ACC112 (cell line): ENCODE data around the gene PLOD3.

Experiments
- H2AFZ ChIP-seq: fragments of 200-600 bp; sonication (generic); one replicate; pipeline ENCODE4 v1.6.0; 2017; ENCODE audit warnings: antibody characterized with exemption, low read length; ENCODE audit not compliant: unreplicated experiment
- H3K27ac ChIP-seq: fragments of 200-600 bp; sonication (generic); 2 replicates; pipeline ENCODE4 v1.5.1; 2014; ENCODE audit warnings: low read depth, mild to moderate bottlenecking, antibody characterized with exemption, low read length, moderate library complexity
- H3K27me3 ChIP-seq: fragments of 200-600 bp; sonication (generic); 2 replicates; pipeline ENCODE4 v1.6.1; 2014; ENCODE audit warnings: mild to moderate bottlenecking, antibody characterized with exemption, low read length, moderate library complexity, mixed read lengths; ENCODE audit not compliant: insufficient read depth
- H3K36me3 ChIP-seq: fragments of 200-600 bp; sonication (generic); 2 replicates; pipeline ENCODE4 v1.6.1; 2016; ENCODE audit warnings: mild to moderate bottlenecking, antibody characterized with exemption, low read length, moderate library complexity, mixed read lengths; ENCODE audit not compliant: insufficient read depth
- H3K4me1 ChIP-seq: fragments of 200-600 bp; sonication (generic); one replicate; pipeline ENCODE4 v1.6.1; 2016; ENCODE audit warnings: low read length, mixed read lengths; ENCODE audit not compliant: insufficient read depth, unreplicated experiment, control insufficient read depth
- H3K4me3 ChIP-seq: fragments of 200-600 bp; sonication (generic); 2 replicates; pipeline ENCODE4 v1.5.1; 2014; ENCODE audit warnings: mild to moderate bottlenecking, low read depth, low read length
- H3K79me2 ChIP-seq: fragments of 200-600 bp; sonication (generic); one replicate; pipeline ENCODE4 v1.6.0; 2016; ENCODE audit warnings: low read length; ENCODE audit not compliant: control insufficient read depth, unreplicated experiment, insufficient read depth

PLOD3 gene

DNA sequence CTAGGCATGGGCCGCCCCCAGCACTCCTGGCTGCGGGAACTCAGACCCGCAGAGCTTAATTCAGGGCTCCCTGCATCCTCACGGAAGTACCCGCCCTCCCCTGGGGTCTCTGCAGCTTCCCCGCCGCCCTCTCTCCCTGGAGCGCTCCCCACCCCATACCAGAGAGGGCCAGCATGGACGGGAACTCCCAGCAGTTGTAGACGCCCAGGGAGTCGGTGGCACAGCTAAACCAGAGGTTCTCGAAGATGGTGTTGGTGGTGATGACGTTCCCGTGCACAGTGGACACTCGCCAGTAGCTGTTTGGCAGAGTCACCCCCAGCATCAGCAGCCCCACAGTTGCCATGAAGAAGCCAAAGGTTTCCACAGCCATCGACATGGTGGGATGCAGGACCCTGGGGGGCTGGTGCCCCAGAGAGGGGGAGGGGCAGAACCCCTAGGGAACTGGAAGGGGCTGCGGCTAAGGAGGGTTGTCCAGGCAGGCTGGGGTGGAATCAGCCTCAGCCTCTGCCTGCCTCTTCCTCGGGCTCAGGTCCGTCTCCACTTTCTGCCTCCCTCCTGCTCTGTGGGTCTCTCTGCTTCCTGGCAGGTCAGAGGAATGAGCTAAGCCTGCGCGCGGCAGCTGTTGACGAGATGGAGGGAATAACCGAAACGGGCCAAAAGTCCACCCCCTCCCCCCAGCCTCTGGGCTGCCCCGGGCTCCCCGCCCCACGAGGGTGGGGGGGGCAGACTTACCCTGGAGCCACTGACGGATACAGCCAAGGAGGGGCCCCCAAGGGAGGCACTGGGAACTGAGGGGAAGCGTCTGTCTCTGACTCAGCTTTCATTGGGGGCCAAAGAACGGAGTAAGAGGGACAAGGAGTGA lies 20.1 kb upstream of the PLOD3 start, which contains the start of gene CLDN15:
Gene CLDN15, minus strand, starts transcription at position 597 of the 862 bp plus-strand sequence. Its CDS starts 221 bp downstream, at position 376.
- Histone ChIP-seq H3K4me3 (peak within 1 kb of the TSS; percentile 45; the same call in 1 of the 2 replicates), H3K27me3 (no peaks in the 10 kb centered on the region), H3K79me2 (peaks cover 5% of the 10 kb centered on the region), H2AFZ (no peak within 1 kb of the TSS), H3K4me1 (peaks cover 15% of the 10 kb centered on the region), H3K27ac (peak within 1 kb of the TSS; percentile 58), H3K36me3 (no peaks in the 10 kb centered on the region)

DNA sequence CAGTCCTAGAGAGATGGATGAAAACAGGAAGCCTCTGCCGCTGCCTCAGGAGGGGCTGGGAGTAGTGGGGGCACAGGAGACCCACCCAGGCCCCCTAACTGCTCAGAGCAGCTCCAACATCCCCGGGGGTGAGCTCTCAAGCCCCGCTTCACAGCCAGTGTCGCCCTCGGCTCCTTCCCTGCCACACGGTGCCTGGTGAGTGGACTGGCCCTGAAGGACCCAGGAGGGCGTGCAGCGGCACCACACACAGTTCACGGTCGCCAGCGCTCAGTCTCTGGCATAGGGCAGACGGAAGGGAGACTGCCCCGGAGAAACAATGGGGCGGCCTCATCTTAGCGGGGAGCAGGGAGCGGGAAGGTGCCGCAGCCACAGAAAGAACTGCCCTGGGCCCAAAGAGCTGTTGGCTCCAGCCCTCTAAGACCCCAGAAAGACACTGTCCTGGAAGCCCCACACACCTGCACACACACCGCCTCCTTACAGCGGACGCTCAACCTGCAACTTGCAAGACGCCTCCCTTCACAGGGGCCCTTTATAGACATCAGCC lies 19.0 kb upstream of the PLOD3 start:
- no peaks in the 10 kb centered on the region for H3K36me3 ChIP-seq
- no peaks in the 10 kb centered on the region for H3K79me2 ChIP-seq
- no peak overlapping the region for H3K4me3 ChIP-seq
- peaks cover 20% of the 10 kb centered on the region for H3K4me1 ChIP-seq
- no peak overlapping the region for H2AFZ ChIP-seq
- H3K27ac ChIP-seq: no peak overlapping the region
- H3K27me3 ChIP-seq: no peaks in the 10 kb centered on the region

DNA sequence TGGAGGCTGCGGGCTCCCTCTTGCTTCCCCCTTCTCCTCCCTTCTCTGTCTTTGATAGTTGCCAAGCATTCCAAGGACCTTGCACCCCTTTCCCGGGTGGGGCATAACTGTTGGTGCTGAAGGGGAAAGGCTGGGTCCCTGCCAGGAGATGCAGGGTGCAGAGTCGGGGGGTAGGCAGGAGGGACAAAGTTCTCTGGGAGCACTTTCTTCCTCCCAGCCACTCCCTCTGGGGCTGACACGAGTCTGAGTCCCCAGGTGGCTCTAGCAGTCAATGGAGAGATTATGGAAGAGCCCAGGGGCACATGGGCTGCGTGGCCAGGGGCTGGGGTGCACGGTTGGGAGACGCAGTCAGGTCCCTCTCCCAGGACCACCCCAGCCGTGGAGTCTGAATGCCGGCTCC lies 18.1 kb upstream of the PLOD3 start:
- Histone ChIP-seq H3K4me3 (no peak overlapping the region), H3K79me2 (no peaks in the 10 kb centered on the region), H3K27ac (no peak overlapping the region), H3K27me3 (no peaks in the 10 kb centered on the region), H3K36me3 (no peaks in the 10 kb centered on the region), H3K4me1 (peaks cover 20% of the 10 kb centered on the region), H2AFZ (no peak overlapping the region)

DNA sequence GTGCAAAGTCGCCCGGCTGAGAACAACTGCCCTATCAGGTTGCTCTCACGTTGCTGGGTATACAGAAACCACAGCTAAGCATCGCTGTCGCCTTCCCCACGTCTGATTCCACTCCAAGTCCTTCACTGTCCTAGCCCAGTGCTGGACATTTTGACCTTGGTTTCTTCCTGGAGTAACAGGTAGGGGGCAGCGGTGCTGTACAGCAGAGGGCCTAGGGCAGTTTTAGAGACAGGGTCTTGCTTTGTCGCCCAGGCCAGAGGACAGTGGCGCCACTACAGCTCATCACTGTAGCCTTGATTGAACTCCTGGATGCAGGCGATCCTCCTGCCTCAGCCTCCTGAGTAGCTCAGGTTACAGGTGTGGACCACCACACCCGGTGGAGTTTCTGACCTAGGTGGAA lies 17.7 kb upstream of the PLOD3 start:
- no peak overlapping the region for H3K27ac ChIP-seq
- H2AFZ ChIP-seq: no peak overlapping the region
- no peak overlapping the region for H3K4me3 ChIP-seq
- no peaks in the 10 kb centered on the region for H3K36me3 ChIP-seq
- no peaks in the 10 kb centered on the region for H3K79me2 ChIP-seq
- no peaks in the 10 kb centered on the region for H3K27me3 ChIP-seq
- H3K4me1 ChIP-seq: peaks cover 20% of the 10 kb centered on the region

GRCh38 chr7:101234636-101235035 lies 17.3 kb upstream of the PLOD3 start:
- no peak overlapping the region for H3K4me3 ChIP-seq
- H3K79me2 ChIP-seq: no peaks in the 10 kb centered on the region
- peaks cover 20% of the 10 kb centered on the region for H3K4me1 ChIP-seq
- H2AFZ ChIP-seq: no peak overlapping the region
- no peaks in the 10 kb centered on the region for H3K36me3 ChIP-seq
- no peak overlapping the region for H3K27ac ChIP-seq
- H3K27me3 ChIP-seq: no peaks in the 10 kb centered on the region

DNA sequence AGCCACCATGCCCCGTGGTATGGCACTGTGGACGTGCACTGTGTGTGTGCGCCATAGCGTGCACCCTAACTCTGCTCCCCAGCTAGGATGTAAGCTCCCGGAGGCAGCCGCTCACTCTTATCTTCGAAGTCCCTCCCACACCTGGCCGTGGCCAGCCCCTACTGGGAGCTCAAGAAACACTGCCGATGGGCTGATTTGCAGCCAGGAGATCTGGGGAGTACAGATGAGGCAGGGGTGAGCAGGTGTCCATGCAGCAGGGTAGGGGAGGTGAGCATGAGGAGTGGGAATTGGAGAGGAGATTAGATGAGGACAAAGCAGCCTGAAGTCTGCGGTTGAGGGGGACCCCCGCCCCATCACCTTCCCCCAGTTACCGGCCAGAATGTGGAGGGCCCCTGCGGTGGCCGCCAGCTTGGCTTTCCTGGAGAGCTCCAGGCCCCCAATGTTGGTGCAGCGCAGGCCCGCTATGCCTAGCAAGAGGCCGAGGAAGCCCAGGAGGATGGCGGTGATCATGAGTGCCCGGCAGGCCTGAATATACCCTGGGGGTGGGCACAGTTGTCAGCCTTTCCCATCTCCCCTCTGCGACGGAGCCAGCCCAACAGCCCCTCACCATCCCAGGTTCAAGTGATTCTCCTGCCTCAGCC lies 16.6 kb upstream of the PLOD3 start:
- no peaks in the 10 kb centered on the region for H3K79me2 ChIP-seq
- H3K4me1 ChIP-seq: peaks cover 20% of the 10 kb centered on the region
- H3K27ac ChIP-seq: no peak overlapping the region
- no peaks in the 10 kb centered on the region for H3K36me3 ChIP-seq
- no peaks in the 10 kb centered on the region for H3K27me3 ChIP-seq
- no peak overlapping the region for H2AFZ ChIP-seq
- no peak overlapping the region for H3K4me3 ChIP-seq

DNA sequence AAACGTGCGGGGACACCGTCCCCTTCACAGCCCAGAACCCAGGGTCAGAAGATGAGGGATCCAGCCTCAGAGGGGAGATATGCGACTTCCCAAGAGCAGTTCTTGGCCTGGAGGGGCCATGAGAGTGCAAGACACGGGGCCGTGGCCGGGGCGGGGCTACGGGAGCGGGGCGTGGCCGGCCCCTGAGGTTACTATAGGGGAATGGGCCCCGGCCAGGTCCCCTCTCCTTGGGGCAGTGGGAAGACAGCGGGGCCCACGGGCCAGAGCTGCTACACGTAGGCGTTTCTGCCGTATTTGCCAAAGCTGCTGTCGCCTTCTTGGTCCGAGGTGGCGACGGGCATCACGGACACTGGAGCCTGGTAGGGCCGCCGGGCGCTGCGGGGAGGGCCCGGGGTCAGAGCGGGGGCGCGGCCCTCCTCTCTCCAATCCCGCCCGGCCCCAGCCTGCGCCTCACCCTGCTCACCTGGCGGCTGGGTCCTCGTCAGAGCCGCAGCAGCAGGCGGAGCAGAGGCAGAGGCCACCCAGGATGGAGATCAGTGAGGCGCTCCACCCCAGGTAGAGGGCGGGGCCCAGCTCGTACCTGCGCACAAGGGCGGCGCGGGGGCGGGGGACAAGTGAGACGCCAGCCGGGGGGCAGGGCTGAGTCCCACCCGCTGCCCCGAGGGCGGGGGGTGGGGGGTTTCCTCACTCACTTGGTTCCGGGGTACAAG lies 14.9 kb upstream of the PLOD3 start:
- Histone ChIP-seq H3K27ac (no peak overlapping the region), H3K27me3 (no peaks in the 10 kb centered on the region), H3K4me1 (peaks cover 10% of the 10 kb centered on the region), H3K4me3 (no peak overlapping the region), H3K79me2 (no peaks in the 10 kb centered on the region), H2AFZ (no peak overlapping the region), H3K36me3 (no peaks in the 10 kb centered on the region)

DNA sequence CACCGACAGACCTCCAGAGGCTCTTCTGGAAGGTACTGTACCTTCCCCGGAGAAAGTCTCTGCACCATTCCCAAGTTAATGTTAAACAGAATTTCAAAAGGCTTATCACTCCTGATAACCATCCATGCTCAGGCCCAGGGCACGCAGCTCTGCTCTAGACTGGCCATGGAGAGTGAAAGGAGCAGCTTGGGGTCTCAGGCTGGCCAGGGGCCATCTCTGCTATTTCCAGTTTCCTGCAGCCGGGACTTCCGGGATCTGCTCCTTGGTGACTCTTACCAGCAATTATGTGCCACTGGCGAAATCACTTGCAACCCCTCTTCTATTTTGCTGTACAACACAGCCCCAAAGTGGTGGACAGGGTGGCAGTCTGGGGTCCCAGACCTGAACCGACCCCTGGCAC lies 14.3 kb upstream of the PLOD3 start:
- H3K27ac ChIP-seq: no peak overlapping the region
- H3K27me3 ChIP-seq: no peaks in the 10 kb centered on the region
- no peaks in the 10 kb centered on the region for H3K79me2 ChIP-seq
- no peaks in the 10 kb centered on the region for H3K36me3 ChIP-seq
- H3K4me3 ChIP-seq: no peak overlapping the region
- H2AFZ ChIP-seq: no peak overlapping the region
- peaks cover 5% of the 10 kb centered on the region for H3K4me1 ChIP-seq

- Histone ChIP-seq H3K4me3 (no peak overlapping the region), H2AFZ (no peak overlapping the region), H3K79me2 (no peaks in the 10 kb centered on the region), H3K4me1 (peaks cover 1% of the 10 kb centered on the region), H3K27ac (no peak overlapping the region), H3K36me3 (peaks cover 9% of the 10 kb centered on the region; the same call in 1 of the 2 replicates), H3K27me3 (no peaks in the 10 kb centered on the region)
Measured at GRCh38 chr7:101226721-101227120, 9.3 kb upstream of the PLOD3 start.

DNA sequence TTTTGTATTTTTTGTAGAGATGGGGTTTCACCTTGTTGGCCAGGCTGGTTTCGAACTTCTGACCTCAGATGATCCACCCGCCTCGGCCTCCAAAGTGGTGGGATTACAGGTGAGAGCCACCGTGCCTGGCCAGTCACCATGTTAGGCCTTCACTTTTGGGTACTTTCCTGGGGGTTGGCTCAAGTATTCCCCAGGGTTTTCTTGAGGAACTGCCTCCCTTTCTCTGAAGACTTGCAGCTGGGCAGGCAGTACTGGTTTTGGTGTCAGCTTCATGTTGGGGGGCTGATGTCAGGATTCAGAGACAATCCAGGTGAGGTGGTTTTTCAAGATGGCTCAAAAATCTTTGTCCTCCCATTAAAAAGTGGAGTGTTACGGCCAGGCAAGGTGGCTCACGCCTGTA lies 8.3 kb upstream of the PLOD3 start:
- H2AFZ ChIP-seq: no peak overlapping the region
- H3K4me3 ChIP-seq: no peak overlapping the region
- peaks cover 9% of the 10 kb centered on the region; the same call in 1 of the 2 replicates for H3K36me3 ChIP-seq
- no peaks in the 10 kb centered on the region for H3K27me3 ChIP-seq
- no peaks in the 10 kb centered on the region for H3K4me1 ChIP-seq
- no peak overlapping the region for H3K27ac ChIP-seq
- H3K79me2 ChIP-seq: peaks cover 6% of the 10 kb centered on the region
